Inflammatory macrophage (primary cell): ENCODE data around the gene TMEM234.

Source experiments
- DNase-seq, 2 donors: peaks; one replicate each; pipeline ENCODE4 v3.0.0-alpha.2; 2020 to 2022

The TMEM234 gene

DNA sequence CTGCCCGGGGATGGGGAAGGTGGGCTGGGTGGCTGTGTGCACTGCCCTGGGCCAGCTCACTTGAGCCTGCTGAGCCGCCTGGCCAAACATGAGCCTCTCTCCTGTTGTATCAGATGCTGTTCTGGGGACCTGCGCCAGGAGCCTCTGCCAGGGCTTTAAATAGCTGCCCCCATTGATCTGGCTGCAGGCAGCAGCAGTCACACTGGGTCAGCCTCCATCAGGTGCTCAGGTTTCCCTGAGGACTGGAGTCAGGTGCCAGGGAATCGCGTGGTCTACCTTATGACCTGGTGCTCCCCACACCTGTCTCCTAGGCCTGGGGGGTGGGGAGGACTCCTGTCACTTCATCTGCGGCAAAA lies 22.5 kb downstream of the TMEM234 start:
- no peak for DNase-seq

DNA sequence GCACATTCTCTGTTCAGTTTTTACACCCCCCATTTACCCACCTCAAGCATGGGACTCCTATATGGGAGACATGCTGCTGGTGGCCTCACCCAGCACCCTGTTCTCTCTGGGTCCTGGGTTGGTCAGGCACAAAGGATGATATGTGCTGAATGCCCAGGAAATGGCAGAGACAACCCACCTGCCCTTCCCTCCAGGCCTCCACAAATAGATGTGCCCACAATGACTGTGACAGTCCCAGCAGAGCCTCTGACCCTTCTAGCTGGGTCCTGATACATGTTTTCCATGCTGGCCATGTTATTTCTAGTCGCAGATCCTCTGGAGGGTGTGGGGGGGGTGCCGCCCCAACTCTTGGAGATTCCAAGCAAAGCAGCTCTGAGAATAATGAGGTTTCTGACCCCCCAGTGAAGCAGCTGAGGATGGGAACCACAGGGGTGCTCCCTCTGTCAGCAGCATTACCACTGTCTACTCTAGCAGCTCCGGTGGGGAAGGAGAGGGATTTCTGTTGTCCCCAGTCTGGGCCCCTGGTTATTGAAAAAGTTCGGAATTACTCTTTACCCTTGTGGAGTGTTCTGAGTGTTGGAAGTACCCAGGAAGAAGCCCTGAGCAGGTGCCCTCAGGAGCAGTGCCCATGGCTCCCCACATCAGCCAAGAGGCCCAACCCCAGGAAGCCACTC lies 23.0 kb downstream of the TMEM234 start:
- DNase-seq, result no peak

DNA sequence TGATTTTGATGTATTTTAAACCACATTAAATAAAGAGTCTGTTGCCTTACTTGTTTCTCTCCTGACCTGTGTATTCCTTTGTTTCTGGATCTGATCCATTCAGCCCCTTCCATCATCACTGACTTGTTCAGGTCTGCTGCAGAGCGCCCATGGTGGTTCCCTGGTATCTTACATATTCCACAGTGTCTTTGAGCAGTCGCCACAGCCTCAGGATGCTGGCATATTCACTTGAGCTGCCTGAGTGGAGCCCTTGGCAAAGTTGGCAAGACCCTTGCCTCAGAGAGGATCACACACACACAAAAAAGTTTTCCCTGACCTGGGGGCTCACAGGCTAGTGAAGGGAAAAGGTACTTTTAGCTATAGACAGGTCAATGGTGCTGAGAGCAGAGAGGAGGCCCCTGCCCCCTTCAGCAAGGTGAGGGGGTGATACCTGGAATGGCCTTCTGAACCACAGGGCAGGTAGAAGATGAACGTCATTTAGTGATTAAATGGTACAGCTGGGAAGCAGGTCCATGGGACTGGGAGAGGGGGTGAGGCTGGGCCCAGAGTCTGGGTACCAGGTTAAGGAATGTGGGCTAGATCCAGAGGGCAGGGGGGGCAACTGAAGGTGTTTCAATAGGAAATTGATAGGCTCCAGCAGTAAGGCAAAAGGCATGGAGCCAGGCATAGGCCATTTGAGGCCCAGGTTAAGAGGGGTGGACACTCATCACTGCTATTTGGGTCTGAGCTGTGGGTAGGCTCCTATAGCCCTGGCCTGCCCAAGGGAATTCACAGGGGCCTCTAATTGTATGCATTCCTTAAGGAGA lies 23.7 kb downstream of the TMEM234 start:
- DNase-seq, result no peak

DNA sequence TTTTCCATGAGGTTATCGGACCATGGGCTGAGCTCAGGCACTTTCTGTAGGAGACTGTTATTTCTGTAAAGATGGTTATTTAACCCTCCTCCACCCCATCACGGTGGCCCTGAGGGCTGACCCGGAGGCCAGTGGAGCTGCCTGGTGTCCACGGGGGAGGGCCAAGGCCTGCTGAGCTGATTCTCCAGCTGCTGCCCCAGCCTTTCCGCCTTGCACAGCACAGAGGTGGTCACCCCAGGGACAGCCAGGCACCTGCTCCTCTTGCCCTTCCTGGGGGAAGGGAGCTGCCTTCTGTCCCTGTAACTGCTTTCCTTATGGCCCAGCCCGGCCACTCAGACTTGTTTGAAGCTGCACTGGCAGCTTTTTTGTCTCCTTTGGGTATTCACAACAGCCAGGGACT lies 24.3 kb downstream of the TMEM234 start:
- no peak for DNase-seq

GRCh38 chr1:32197074-32197473 lies 25.1 kb downstream of the TMEM234 start:
- DNase-seq, result no peak

DNA sequence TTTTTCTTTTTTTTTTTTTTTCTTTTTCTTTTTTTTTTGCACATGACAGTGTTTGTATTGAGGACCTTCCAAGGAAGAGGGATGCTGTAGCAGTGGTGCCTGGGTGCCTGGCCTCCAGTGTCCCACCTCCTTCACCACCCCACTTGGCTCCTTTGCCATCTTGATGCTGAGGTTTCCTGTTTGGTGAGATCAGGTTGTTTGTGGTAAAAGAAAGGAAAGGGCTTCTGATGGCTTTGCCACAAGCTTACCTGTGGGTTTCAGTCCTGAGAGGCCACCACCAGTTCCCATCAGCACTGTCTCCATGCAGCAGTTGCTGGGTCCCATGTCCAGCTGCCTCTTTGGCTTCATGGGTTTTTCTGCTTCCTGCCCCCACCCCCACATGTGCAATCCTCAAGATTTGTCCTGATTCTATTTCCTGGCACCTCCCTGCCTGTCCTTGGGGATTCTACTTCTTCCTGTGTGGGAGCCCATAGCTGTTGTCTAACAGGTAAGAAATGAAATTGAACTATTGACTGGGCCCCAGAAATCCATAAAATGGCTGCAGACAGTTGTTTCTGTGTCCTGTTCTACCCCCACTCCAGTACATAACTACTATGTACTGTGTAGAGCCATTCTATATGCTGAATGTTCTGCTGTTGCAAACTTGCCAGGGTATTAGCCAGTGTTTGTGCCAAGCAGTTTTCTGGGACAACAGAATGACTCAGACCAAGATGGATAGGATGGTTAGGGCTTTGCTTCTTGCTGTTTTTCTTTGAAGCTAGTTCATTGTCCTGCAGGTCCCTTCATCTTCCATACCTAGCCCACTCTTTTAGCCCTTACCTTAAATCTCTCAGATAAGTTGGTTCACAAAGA lies 26.0 kb downstream of the TMEM234 start:
- DNase-seq, result no peak

- DNase-seq, result no peak
Observed at GRCh38 chr1:32195531-32195930, 26.6 kb downstream of the TMEM234 start.

GRCh38 chr1:32194984-32195383 lies 27.2 kb downstream of the TMEM234 start:
- no peak for DNase-seq

- no peak for DNase-seq
Observed at GRCh38 chr1:32192220-32192948, 29.8 kb downstream of the TMEM234 start.

- DNase-seq, result no peak
Observed at GRCh38 chr1:32187850-32188249, 34.3 kb downstream of the TMEM234 start.

DNA sequence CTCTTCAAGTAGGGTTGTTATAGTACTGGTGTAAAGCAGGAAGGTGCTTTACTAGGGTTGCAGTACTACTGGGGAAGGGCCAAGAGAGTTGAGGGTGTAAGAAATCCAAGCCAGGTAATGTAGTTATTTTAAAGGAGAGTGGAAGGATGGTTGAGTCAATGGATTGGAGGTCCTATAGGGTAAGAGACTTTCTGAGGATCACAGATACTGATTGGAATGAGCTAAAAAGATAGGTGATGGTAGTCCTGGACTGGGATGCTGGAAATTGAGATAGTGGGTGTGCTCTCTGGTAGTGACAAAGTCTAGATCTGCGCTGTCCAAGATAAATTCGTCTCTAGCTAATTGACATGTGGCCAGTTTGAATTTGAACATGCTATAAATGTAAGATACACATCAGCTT lies 35.7 kb downstream of the TMEM234 start:
- DNase-seq, result no peak

GRCh38 chr1:32186077-32186476 lies 36.1 kb downstream of the TMEM234 start:
- DNase-seq, result no peak

DNA sequence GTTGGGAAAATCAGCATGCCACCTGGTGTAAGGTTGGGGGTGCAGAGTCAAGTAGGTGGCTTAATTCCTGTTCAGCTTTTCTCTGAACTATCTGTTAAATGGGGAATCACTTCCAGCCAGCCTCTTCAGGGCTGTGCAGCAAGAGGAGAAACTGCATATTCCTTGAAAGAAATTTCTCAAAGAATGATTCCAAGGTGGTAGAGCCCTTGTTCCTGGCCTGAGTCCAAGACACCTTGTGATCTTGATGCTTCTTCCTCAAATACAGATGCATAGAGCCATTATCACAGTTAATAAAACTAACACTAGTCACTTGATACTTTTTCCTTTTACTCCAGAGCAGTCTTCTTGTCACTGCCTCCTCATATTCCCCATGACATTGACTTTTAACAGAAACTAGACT lies 37.5 kb downstream of the TMEM234 start:
- DNase-seq, result peak; percentile 12 to 23

DNA sequence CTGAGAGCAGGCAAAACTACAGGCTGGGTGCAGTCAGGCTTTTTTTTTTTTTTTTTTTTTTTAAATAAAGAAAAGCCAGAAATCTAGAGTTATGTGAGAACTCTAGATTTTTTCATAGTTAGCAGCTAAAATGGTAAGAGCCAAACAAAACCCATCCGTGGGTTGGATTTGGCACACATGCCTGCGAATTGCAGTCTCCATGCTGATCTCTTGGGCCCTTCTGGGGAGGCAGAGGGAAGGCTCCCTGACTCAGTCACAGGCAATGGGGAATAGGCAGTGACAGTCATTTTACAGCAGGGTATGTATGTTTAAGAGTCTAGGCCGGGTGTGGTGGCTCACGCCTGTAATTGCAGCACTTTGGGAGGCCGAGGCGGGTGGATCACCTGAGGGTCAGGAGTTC lies 40.1 kb downstream of the TMEM234 start:
- DNase-seq, result no peak

GRCh38 chr1:32181563-32181962 lies 40.6 kb downstream of the TMEM234 start:
- DNase-seq, result no peak

GRCh38 chr1:32181065-32181464 lies 41.1 kb downstream of the TMEM234 start:
- no peak for DNase-seq

- DNase-seq, result peak; percentile 17 to 51
Observed at GRCh38 chr1:32180186-32181060, 41.7 kb downstream of the TMEM234 start.

DNA sequence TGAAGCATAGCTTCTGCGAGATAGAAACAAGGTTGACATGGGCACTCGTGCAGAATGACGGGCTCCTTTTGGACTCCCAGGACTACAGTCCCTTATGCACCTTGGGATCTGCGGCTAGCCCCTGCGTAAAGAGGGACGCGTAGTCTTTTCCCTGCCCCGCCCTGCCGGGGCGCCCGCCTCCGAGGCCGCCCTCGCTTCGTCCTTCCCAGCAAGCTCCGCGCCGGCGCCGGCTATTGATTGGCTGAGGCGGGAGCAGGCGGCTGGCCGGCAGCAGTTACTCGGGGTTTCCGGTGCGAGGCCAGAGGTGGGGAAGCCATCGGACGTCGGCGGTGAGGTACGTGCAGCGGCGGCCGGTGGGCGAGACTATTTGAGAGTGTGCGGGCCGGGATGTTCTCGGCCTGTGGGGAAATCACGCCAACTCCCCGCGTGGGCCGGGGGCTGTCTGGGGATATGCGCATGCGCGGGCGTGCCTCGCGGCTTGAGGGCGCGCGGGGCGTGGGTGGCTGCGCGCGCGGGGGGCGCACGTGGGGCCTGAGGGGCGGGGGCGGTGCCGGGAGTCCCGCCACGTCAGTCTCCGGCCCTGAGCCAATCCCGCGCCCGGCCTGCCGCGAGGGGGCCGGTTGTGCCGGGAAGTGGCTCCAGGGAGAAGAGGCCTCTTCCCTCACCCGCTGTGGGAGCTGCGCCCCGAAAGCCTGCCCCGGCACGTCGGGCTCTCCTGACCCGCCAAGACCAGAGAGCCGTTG lies 42.5 kb downstream of the TMEM234 start, which contains the start of gene TXLNA:
TXLNA (plus strand) TSS at position 233 of the 743 bp plus-strand sequence. CDS start 671 bp downstream, outside the sequence.
- peak; percentile 90 to 95 for DNase-seq

DNA sequence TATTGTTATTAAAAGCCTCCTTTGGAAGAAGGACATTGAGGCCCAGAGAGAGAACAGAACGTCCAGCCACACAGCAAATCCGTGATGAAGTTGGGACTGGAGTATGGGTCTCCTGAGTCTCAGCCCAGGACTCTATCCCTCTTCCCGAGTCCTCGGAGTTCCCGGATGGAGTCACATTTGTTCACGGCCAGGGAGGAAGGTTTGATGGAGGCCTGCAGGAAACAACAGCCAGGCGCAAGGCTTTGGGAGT lies 43.0 kb downstream of the TMEM234 start:
- DNase-seq, result no peak

- DNase-seq, result peak; percentile 76 to 79
Observed at GRCh38 chr1:32178380-32179192, 43.6 kb downstream of the TMEM234 start.
